NOMO-1 treated with dmso at 0.1 percent for 144 hours (cell line): ENCODE measurements around the gene GNPTG.

ENCODE experiments used
- DNase-seq: peaks from one replicate; lab custom pipeline; 2025; ENCODE audit not compliant: unreplicated experiment; lab: John Stamatoyannopoulos, UW

The GNPTG gene

DNA sequence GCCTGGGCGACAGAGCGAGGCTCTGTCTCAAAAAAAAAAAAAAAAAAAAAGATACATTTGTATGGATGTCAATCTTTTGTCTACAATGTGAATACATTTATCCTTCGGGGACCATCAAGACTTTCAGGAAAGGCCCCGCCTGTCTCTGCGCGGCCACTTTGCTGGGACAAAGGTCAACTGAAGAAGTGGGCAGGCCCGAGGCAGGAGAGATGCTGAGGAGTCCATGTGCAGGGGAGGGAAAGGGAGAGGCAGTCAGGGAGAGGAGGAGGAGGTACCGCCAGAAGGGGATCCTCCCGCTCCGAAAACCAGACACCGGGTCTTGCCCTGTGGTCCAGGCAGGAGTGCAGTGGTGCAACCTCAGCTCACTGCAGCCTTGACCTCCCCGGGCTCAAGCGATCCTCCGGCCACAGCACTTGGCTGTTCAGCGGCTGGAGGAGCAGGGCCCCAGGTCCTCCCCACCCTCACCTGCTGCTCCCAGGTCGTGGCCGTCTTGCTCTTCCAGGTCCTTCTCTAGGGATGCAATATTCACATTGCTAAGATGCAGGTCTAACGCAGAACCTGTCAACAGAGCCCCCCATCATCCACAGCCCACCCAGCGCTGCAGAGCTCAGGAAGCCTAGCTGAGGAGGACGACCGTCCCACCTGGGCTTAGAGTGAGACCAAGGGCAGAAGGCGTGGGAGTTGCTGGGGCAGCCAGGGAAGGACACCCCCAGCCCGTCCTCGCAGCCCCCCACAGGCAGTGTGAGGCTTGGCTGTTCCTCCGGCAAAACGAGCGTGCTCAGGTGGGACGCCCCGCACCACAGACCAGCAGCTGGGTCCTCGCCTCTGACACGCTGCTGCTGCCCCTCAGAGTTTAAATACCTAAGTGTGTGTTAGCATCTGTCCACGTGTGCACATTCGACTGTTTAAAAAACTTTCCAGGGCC lies 19.6 kb downstream of the GNPTG start:
- no peak for DNase-seq

GRCh38 chr16:1372292-1372950 lies 20.7 kb downstream of the GNPTG start:
- no peak for DNase-seq

GRCh38 chr16:1374418-1375297 lies 22.9 kb downstream of the GNPTG start:
- no peak for DNase-seq

GRCh38 chr16:1375298-1375640 lies 23.5 kb downstream of the GNPTG start:
- DNase-seq, result no peak

GRCh38 chr16:1375741-1376410 lies 24.1 kb downstream of the GNPTG start:
- no peak for DNase-seq

DNA sequence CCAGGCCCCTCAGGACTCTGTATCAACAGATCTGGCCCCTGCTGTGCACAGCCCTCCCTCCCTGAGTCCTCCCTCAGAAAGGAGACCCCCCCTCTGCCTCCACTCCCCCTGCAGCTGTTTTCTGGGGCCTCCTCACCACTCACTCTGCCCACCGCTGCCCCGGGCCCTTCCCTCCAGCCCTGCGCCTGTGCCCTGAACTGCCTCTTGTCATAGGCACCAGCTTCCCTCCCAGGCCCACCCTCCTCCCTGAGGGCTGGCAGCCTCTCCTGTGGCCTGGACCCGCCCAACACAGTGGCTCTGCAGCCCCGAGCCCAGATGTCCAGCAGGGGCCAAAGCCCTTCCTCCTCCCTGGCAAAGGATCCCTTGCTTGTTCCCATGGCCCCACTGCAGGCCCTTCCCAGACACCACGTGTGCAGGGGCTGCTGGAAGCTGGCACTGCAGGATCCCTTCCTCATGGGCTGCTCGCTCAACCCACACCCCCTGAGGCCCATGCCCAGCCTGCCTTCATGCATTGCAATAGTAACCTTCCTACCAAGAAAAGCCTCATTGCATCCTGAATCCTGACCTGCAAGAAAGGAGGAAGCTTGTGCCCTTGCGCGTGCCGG lies 25.8 kb downstream of the GNPTG start:
- DNase-seq, result no peak

GRCh38 chr16:1378087-1378803 lies 26.5 kb downstream of the GNPTG start:
- DNase-seq, result no peak

GRCh38 chr16:1378804-1379303 lies 27.1 kb downstream of the GNPTG start:
- DNase-seq, result peak; percentile 35

DNA sequence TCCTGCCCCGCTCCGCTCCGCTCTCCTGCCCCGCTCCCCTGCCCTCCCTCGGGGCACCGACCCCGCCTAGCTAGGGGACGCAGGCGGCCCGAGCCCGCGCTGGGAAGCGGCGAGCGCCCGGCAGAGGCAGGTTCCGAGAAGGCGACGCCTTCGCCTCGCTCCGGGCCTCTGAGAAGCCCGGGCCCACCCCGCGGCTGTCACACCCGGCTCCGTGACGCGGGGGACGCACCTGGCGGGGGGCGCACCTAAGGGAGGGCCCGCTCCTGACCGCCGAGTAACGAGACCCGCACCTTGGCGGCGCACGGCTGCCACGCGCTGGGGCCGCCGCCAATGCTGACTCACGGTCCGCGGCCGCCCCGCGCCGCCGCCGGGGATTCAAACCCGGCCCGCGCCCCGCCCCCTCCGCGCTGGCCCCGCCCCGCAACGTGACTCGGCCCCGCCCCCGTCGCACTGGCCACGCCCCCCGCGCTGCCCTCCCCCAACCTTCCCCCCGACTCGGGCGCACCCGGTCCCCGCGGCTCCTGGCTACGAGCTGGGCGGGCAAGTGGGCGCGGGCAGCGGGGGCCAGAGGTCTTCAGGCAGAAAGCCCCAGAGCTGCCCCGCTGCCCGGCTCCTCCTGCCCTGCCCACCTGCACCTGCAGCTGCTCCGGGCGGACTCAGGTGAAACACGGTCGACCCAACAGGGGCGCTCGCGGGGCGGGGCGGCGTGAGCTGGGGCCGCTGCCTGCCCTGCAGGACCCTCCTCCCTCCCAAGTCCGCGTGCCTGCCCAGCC lies 27.8 kb downstream of the GNPTG start:
- peak; percentile 21 for DNase-seq

- no peak for DNase-seq
These were observed 28.5 kb downstream of the GNPTG start for GRCh38 chr16:1380195-1380594.

GRCh38 chr16:1381612-1382406 lies 30.1 kb downstream of the GNPTG start:
- DNase-seq, result no peak

DNA sequence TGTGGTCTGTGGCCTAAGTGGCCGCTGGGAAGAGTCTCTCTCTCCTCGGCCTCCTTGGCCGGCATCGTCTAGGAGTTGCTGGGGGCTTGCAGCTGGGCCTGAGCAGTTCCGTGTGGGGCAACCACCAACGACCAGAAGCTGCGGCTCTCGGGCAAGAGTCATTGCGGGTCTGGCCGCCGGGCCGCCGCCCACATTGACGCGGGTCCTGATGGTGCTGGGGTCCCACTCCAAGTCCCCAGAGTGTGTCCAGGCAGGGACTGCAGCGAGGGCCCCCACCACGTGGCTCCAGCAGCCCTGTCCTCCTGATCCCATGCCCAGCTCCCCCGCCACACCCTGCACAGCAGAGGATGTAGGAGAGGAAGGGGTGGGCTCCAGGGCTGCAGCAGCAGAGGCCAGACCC lies 31.8 kb downstream of the GNPTG start:
- no peak for DNase-seq

DNA sequence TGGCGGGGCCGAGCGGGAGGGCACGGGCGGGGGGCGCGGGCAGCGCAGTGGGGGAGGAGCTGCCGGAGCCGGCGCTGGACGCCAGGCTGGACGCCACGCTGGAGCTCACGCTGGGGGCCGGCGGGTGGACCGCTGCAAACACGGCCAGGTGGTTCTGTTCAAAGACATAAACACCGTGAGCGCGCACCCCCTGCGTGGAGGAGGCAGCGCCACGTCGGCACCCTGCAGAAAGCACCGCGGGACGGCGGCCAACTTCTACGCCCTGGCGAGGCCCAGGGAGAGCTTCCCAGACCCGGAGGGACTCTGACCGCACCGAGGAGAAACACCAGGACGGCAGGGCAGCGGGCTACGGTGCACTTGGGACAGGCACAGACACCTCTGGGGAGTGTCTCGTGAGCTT lies 33.5 kb downstream of the GNPTG start:
- DNase-seq, result no peak

GRCh38 chr16:1387331-1387730 lies 35.6 kb downstream of the GNPTG start:
- no peak for DNase-seq

- DNase-seq, result no peak
These were observed 38.0 kb downstream of the GNPTG start for GRCh38 chr16:1389762-1390161.

DNA sequence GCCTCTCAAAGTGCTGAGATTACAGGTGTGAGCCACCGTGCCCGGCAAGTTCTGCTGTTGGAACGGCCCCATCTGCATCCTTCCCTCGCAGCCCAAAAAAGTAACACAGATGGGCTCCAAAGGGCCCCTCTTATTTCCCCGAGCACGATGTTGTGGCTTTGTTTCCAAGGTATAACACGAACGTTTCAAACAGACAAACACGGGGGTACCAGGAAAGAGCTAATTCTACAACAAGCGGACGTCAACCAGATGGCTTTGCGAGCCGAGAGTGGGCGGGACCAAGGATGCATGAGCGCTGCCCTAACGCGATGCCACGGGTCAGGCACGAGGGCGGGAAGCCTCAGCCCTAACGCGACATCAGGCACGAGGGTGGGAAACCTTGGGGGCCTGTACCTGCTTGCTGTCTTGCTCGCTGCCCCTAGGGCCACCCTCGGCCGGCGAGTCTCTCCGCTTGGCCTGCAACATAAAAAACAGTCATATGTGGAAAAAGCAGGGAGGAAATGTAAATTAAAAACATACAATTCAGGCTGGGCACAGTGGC lies 38.6 kb downstream of the GNPTG start:
- DNase-seq, result no peak

DNA sequence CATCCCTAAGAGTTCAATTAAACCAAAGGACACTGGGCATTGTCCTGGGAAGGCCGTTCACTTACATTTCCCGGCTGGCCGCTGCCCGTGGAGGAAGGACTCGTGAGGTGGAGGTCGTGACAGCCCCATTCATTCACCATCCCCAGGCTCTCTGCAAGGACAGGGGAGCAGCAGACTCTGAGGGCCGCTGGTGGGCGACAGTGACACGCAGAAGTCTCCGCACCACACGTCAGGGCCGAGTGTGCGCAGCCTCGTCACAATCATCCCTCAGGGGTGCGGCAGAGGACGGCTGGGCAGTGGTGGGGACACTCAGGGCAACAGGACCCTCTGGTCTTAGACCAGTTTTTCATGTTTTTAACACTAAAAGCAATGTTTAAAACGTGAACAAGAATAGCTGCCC lies 41.1 kb downstream of the GNPTG start:
- no peak for DNase-seq

DNA sequence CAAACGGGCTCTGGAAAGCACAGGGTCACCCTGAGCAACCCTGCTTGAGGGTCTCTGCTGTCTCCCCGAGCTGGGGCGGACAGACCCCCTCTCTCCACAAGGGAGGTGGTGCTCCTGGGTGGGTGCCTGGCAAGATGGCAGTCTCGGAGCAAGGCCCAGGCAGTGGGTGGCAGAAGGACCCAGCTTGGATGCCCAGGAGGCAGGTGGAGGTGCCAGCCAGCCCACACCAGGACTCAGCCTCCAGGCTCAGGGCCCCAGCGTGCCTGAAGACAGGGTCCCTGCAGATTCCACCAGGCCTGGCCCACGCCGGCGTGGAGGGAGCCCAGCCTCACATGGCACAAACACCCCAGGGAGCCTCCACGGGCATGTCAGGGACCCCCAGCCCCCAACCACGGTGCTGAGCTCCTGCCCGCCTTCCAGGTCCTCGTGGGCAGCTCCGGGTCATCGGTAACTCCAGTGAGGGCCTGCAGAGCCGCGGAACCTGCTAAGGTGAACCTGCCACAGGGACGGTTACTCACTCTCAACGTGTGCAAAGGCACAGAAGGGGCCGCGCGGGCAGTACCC lies 42.0 kb downstream of the GNPTG start:
- no peak for DNase-seq
